ENCODE data around the gene TDRD3.

DNA sequence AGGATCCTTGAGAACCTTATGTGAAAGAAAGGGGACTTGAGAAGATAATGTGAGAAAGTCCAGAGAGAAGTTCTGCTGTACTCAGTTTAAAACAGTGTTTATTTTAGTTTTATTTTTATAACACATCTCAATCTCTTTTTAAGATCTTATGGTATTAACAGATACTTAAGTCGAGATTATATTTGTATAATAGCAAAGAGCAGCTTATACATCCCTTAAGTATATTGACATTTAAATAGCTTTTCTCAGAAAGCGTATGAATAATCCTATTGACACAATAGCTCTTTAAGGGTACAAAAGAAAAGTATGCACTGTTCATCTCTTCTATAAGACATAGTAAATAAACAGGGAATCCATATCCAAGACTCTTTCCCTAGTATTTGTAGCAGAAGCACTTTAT, 42.2 kb downstream of the TDRD3 start:
- TF ChIP-seq, protein P1, sequence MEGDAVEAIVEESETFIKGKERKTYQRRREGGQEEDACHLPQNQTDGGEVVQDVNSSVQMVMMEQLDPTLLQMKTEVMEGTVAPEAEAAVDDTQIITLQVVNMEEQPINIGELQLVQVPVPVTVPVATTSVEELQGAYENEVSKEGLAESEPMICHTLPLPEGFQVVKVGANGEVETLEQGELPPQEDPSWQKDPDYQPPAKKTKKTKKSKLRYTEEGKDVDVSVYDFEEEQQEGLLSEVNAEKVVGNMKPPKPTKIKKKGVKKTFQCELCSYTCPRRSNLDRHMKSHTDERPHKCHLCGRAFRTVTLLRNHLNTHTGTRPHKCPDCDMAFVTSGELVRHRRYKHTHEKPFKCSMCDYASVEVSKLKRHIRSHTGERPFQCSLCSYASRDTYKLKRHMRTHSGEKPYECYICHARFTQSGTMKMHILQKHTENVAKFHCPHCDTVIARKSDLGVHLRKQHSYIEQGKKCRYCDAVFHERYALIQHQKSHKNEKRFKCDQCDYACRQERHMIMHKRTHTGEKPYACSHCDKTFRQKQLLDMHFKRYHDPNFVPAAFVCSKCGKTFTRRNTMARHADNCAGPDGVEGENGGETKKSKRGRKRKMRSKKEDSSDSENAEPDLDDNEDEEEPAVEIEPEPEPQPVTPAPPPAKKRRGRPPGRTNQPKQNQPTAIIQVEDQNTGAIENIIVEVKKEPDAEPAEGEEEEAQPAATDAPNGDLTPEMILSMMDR (conservative IDR thresholded peaks at IDR 0.05; ENCODE audit: low read depth in 2 of 2) = no peak
- TF ChIP-seq EZH2 (IDR thresholded peaks at IDR 0.05; ENCODE audit: low read depth, unreplicated experiment) (no peak), CREB1 (CRISPR knock-in tag; IDR thresholded peaks at IDR 0.05; ENCODE audit: low read depth) (no peak), POLR2AphosphoS5 (IDR thresholded peaks at IDR 0.05; ENCODE audit: low read depth) (no peak)
- TF ChIP-seq, protein P2, sequence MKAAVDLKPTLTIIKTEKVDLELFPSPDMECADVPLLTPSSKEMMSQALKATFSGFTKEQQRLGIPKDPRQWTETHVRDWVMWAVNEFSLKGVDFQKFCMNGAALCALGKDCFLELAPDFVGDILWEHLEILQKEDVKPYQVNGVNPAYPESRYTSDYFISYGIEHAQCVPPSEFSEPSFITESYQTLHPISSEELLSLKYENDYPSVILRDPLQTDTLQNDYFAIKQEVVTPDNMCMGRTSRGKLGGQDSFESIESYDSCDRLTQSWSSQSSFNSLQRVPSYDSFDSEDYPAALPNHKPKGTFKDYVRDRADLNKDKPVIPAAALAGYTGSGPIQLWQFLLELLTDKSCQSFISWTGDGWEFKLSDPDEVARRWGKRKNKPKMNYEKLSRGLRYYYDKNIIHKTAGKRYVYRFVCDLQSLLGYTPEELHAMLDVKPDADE (IDR thresholded peaks at IDR 0.05) = no peak
- TF ChIP-seq, protein P3, sequence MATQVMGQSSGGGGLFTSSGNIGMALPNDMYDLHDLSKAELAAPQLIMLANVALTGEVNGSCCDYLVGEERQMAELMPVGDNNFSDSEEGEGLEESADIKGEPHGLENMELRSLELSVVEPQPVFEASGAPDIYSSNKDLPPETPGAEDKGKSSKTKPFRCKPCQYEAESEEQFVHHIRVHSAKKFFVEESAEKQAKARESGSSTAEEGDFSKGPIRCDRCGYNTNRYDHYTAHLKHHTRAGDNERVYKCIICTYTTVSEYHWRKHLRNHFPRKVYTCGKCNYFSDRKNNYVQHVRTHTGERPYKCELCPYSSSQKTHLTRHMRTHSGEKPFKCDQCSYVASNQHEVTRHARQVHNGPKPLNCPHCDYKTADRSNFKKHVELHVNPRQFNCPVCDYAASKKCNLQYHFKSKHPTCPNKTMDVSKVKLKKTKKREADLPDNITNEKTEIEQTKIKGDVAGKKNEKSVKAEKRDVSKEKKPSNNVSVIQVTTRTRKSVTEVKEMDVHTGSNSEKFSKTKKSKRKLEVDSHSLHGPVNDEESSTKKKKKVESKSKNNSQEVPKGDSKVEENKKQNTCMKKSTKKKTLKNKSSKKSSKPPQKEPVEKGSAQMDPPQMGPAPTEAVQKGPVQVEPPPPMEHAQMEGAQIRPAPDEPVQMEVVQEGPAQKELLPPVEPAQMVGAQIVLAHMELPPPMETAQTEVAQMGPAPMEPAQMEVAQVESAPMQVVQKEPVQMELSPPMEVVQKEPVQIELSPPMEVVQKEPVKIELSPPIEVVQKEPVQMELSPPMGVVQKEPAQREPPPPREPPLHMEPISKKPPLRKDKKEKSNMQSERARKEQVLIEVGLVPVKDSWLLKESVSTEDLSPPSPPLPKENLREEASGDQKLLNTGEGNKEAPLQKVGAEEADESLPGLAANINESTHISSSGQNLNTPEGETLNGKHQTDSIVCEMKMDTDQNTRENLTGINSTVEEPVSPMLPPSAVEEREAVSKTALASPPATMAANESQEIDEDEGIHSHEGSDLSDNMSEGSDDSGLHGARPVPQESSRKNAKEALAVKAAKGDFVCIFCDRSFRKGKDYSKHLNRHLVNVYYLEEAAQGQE (IDR thresholded peaks at IDR 0.05; ENCODE audit: unreplicated experiment) = no peak

Data from GM23338 (cell line).